ENCODE data around the gene CBX2. TPM values are rescaled to one million over a fixed set of nuclear protein-coding genes. Genes with fewer than 3 reads are reported as not detected.

The CBX2 gene
- total RNA-seq, 6 experiments from 2014 or later: 0.75 to 2.0 (median 1.4) TPM

GRCh38 chr17:79737046-79737921 lies 40.7 kb upstream of the CBX2 start:
- Mint-ChIP-seq H3K9me3 (no peaks in the 10 kb centered on the region), H3K4me3 (no peak overlapping the region), H3K27me3 (ENCODE audit: insufficient read depth) (peaks cover 47% of the 10 kb centered on the region), H3K36me3 (ENCODE audit: low read depth) (no peaks in the 10 kb centered on the region), H3K27ac (no peak overlapping the region), H3K4me1 (ENCODE audit: low read depth) (peaks cover 11% of the 10 kb centered on the region; the same call in 1 of the 2 replicates)
- TF ChIP-seq CTCF (IDR thresholded peaks at IDR 0.05): no peak
- DNase-seq: no peak

GRCh38 chr17:79737922-79738578 lies 39.9 kb upstream of the CBX2 start:
- Mint-ChIP-seq H3K4me3 (no peak overlapping the region), H3K27ac (no peak overlapping the region), H3K9me3 (no peaks in the 10 kb centered on the region), H3K27me3 (ENCODE audit: insufficient read depth) (peaks cover 48% of the 10 kb centered on the region), H3K4me1 (ENCODE audit: low read depth) (peaks cover 11% of the 10 kb centered on the region; the same call in 1 of the 2 replicates), H3K36me3 (ENCODE audit: low read depth) (no peaks in the 10 kb centered on the region)
- DNase-seq: no peak
- TF ChIP-seq CTCF (IDR thresholded peaks at IDR 0.05): no peak

GRCh38 chr17:79738643-79739042 lies 39.3 kb upstream of the CBX2 start:
- Mint-ChIP-seq H3K36me3 (ENCODE audit: low read depth) (no peaks in the 10 kb centered on the region), H3K4me3 (no peak overlapping the region), H3K27me3 (ENCODE audit: insufficient read depth) (peaks cover 54% of the 10 kb centered on the region), H3K27ac (no peak overlapping the region), H3K9me3 (no peaks in the 10 kb centered on the region), H3K4me1 (ENCODE audit: low read depth) (peaks cover 11% of the 10 kb centered on the region; the same call in 1 of the 2 replicates)
- no peak for TF ChIP-seq CTCF (IDR thresholded peaks at IDR 0.05)
- DNase-seq: no peak

- H3K9me3 Mint-ChIP-seq: no peaks in the 10 kb centered on the region
- TF ChIP-seq CTCF (IDR thresholded peaks at IDR 0.05): no peak
- H3K4me1 Mint-ChIP-seq (ENCODE audit: low read depth): peaks cover 11% of the 10 kb centered on the region; the same call in 1 of the 2 replicates
- no peak for DNase-seq
- H3K27me3 Mint-ChIP-seq (ENCODE audit: insufficient read depth): peaks cover 58% of the 10 kb centered on the region
- H3K4me3 Mint-ChIP-seq: no peak overlapping the region
- no peak overlapping the region for H3K27ac Mint-ChIP-seq
- no peaks in the 10 kb centered on the region for H3K36me3 Mint-ChIP-seq (ENCODE audit: low read depth)
Measured at GRCh38 chr17:79739148-79740062, 38.5 kb upstream of the CBX2 start.

GRCh38 chr17:79740413-79740812 lies 37.5 kb upstream of the CBX2 start:
- H3K27ac Mint-ChIP-seq: no peak overlapping the region
- no peaks in the 10 kb centered on the region for H3K36me3 Mint-ChIP-seq (ENCODE audit: low read depth)
- no peak for DNase-seq
- no peaks in the 10 kb centered on the region for H3K9me3 Mint-ChIP-seq
- peaks cover 11% of the 10 kb centered on the region; the same call in 1 of the 2 replicates for H3K4me1 Mint-ChIP-seq (ENCODE audit: low read depth)
- TF ChIP-seq CTCF (IDR thresholded peaks at IDR 0.05): no peak
- no peak overlapping the region for H3K4me3 Mint-ChIP-seq
- peaks cover 63% of the 10 kb centered on the region for H3K27me3 Mint-ChIP-seq (ENCODE audit: insufficient read depth)

All from HFFc6 (cell line).